GM12878 (cell line): ENCODE data around the gene TOMM40. TPM values are rescaled to one million over a fixed set of nuclear protein-coding genes. Genes with fewer than 3 reads are reported as not detected.

Experiments used
- ATAC-seq: fragments of 200-7000 bp; cut with Tn5 transposase; 3 replicates; pipeline ENCODE4 v1.9.1; 2020; ENCODE audit warnings: mild to moderate bottlenecking, moderate library complexity
- BruUV-seq: library from RNA; stranded (reverse); fragments of 400-500 nt; replicated peaks from 2 replicates; lab custom pipeline; 2021; lab: Mats Ljungman, UMichigan
- CTCF ChIA-PET: fragments of 300-600 bp; sonication (Branson Sonifier 250); formaldehyde crosslinking; extraction: SDS; loops from one replicate; lab custom pipeline; 2021; ENCODE audit warnings: inconsistent platforms; lab: Yijun Ruan, JAX
- POLR2A ChIA-PET: fragments of 350-600 bp; formaldehyde crosslinking; extraction: SDS; loops from one replicate; lab custom pipeline; 2021; ENCODE audit warnings: inconsistent platforms; lab: Charles Lee
- RAD21 ChIA-PET: fragments of 300-600 bp; sonication (Branson Sonifier 250); formaldehyde crosslinking; loops from one replicate; lab custom pipeline; 2023; ENCODE audit warnings: antibody characterized with exemption; ENCODE audit not compliant: unreplicated experiment; lab: Charles Lee
- SMC1A ChIA-PET: fragments of 300-600 bp; sonication (Branson Sonifier 250); formaldehyde crosslinking; loops from one replicate; lab custom pipeline; 2023; ENCODE audit not compliant: unreplicated experiment, uncharacterized antibody; lab: Charles Lee
- DNase-seq: peaks from one replicate; pipeline ENCODE4 v3.0.0-alpha.2; 2011; ENCODE audit warnings: low read depth, low spot score
- FAIRE-seq: peaks from 3 replicates; lab custom pipeline; 2011; peaks lifted over from hg19 to GRCh38; lab: Jason Lieb, UNC
- H2AFZ ChIP-seq: 2 replicates; pipeline ENCODE4 v1.6.0; 2011; ENCODE audit warnings: low read depth, low read length, control low read depth; ENCODE audit not compliant: control insufficient read depth
- H3K27ac ChIP-seq: 2 replicates; pipeline ENCODE4 v1.5.1; 2011; ENCODE audit warnings: control low read depth; ENCODE audit not compliant: control insufficient read depth, insufficient read depth
- H3K27me3 ChIP-seq, 2 experiments: replicated peaks in 1 of 2; 2 replicates each; pipeline versions ENCODE4 v1.6.0 to v1.6.1; 2011; ENCODE audit warnings: low read length in 1 of 2; ENCODE audit not compliant: control insufficient read depth in 2 of 2, insufficient read depth in 2 of 2
- H3K36me3 ChIP-seq, 2 experiments: 2 replicates each; pipeline ENCODE4 v1.5.1; 2011; ENCODE audit warnings: low read length in 1 of 2; ENCODE audit not compliant: control insufficient read depth in 2 of 2, insufficient read depth in 2 of 2
- H3K4me1 ChIP-seq: 2 replicates; pipeline ENCODE4 v1.6.1; 2011; ENCODE audit warnings: mild to moderate bottlenecking, low read length, moderate library complexity, mixed read lengths; ENCODE audit not compliant: control insufficient read depth, insufficient read depth
- H3K4me2 ChIP-seq: 2 replicates; pipeline ENCODE4 v1.6.0; 2011; ENCODE audit warnings: control low read depth; ENCODE audit not compliant: control insufficient read depth, insufficient read depth
- H3K4me3 ChIP-seq: fragments of 200-600 bp; sonication (generic); 2 replicates; pipeline ENCODE4 v1.5.1; 2016
- H3K79me2 ChIP-seq: 2 replicates; pipeline ENCODE4 v1.6.0; 2011; ENCODE audit warnings: low read length; ENCODE audit not compliant: control insufficient read depth, insufficient read depth
- H3K9ac ChIP-seq: 2 replicates; pipeline ENCODE4 v1.8.0; 2011; ENCODE audit warnings: low read length, control low read depth, mixed read lengths; ENCODE audit not compliant: control insufficient read depth, insufficient read depth
- H3K9me3 ChIP-seq: replicated peaks from 3 replicates; pipeline ENCODE4 v1.5.1; 2011; ENCODE audit warnings: mild to moderate bottlenecking, low read length; ENCODE audit not compliant: control insufficient read depth, insufficient read depth
- H4K20me1 ChIP-seq: 2 replicates; pipeline ENCODE4 v1.6.0; 2011; ENCODE audit not compliant: control insufficient read depth, insufficient read depth
- BCLAF1 ChIP-seq: fragments of 450-650 bp; IDR thresholded peaks from 2 replicates; pipeline ENCODE4 v1.6.1; 2017; ENCODE audit warnings: antibody characterized with exemption, mild to moderate bottlenecking, moderate library complexity
- DPF2 ChIP-seq: fragments of 450-650 bp; IDR thresholded peaks from 2 replicates; pipeline ENCODE4 v1.6.1; 2017; ENCODE audit warnings: mild to moderate bottlenecking
- E2F4 ChIP-seq: IDR thresholded peaks from 2 replicates; pipeline ENCODE4 v1.6.1; 2012; ENCODE audit warnings: low read depth, low read length, improper control_type of control experiment
- NFIC ChIP-seq: IDR thresholded peaks from 2 replicates; pipeline ENCODE4 v1.6.1; 2012; ENCODE audit warnings: low read depth, mild to moderate bottlenecking, inconsistent platforms, low read length, moderate library complexity
- NFYA ChIP-seq: IDR thresholded peaks from 2 replicates; pipeline ENCODE4 v1.6.1; 2011; ENCODE audit warnings: low read depth, mild to moderate bottlenecking, low read length, improper control_type of control experiment, borderline replicate concordance
- PKNOX1 ChIP-seq: fragments of 450-650 bp; IDR thresholded peaks from 2 replicates; pipeline ENCODE4 v1.6.1; 2016; ENCODE audit warnings: mild to moderate bottlenecking
- SMAD5 ChIP-seq: IDR thresholded peaks from 2 replicates; pipeline ENCODE4 v1.6.1; 2016; ENCODE audit warnings: antibody characterized with exemption, low read depth
- ZBTB33 ChIP-seq: fragments of 450-650 bp; IDR thresholded peaks from 2 replicates; pipeline ENCODE4 v1.6.1; 2017; ENCODE audit warnings: mild to moderate bottlenecking
- ZBTB40 ChIP-seq: fragments of 450-650 bp; IDR thresholded peaks from 2 replicates; pipeline ENCODE4 v1.6.1; 2016; ENCODE audit warnings: mild to moderate bottlenecking, moderate library complexity, borderline replicate concordance
- ZZZ3 ChIP-seq: IDR thresholded peaks from 2 replicates; pipeline ENCODE4 v1.6.1; 2011; ENCODE audit warnings: low read depth; ENCODE audit not compliant: control insufficient read depth, insufficient read length
- WGBS: methylation state at CpG from one replicate; pipeline ENCODE4 v1.1.6; 2016; ENCODE audit warnings: low lambda C conversion rate; ENCODE audit not compliant: insufficient replicate concordance, insufficient coverage; ENCODE audit errors: missing lambda C conversion rate; 5-methylcytosine and 5-hydroxymethylcytosine counted together
- in situ Hi-C: fragments of 300-500 bp; cut with MboI; formaldehyde crosslinking; loops from 9 replicates; pipeline ENCODE4 v1.14.3; 2018; ENCODE audit warnings: mixed read lengths
- intact Hi-C: fragments of 100-400 bp; cut with micrococcal nuclease; formaldehyde crosslinking; loops from one replicate; pipeline ENCODE4 v1.14.2; 2022; ENCODE audit not compliant: unreplicated experiment
- polyA plus RNA-seq, 11 experiments: library from polyadenylated mRNA; depleted of rRNA in 4 of 11; unstranded in 6 of 11; stranded (reverse) in 5 of 11; fragments of >200 nt; fragmentation: Nextera tagmentation in 4 of 11; fragmentation: Illumina TruSeq in 1 of 11; extraction: Ambion mirVana in 4 of 11; extraction: Trizol in 1 of 11; gene quantifications; 1 replicate in 1 of 11; 2 replicates in 10 of 11; pipeline versions ENCODE4 v1.2.1 to v1.2.3, GENCODE V29; 2011 to 2016; ENCODE audit warnings: inconsistent platforms in 2 of 11, missing spikeins in 2 of 11, low read depth in 1 of 11
- total RNA-seq, 4 experiments: library from RNA; depleted of rRNA in 3 of 4; stranded (reverse); fragments of >200 nt in 3 of 4; fragmentation: Illumina TruSeq in 1 of 4; extraction: Trizol in 1 of 4; gene quantifications; 2 replicates each; pipeline versions ENCODE4 v1.2.1 to v1.2.3, GENCODE V29; 2013 to 2021

Gene TOMM40
- total and polyA plus RNA-seq, 10 of the 15 experiments (the other 5 are each of a cell fraction or from before 2014, with no cell fraction given), result 0.85 to 221 (median 99.9) TPM

- no peak for TF ChIP-seq PKNOX1
Observed at GRCh38 chr19:44866664-44867063, 24.4 kb upstream of the TOMM40 start (continued).

GRCh38 chr19:44867578-44867977 lies 23.5 kb upstream of the TOMM40 start:
- H3K27ac ChIP-seq, result no peak overlapping the region
- DNase-seq (no peak), FAIRE-seq (no peak), ATAC-seq (no peak)
- H3K36me3 ChIP-seq, result no peaks in the 10 kb centered on the region
- no TSS peak for BruUV-seq
- no peaks in the 10 kb centered on the region for H4K20me1 ChIP-seq
- no peaks in the 10 kb centered on the region; a peak in 1 of 4 replicates for H3K27me3 ChIP-seq
- WGBS, result 33% methylated on average over 12 of the region's 12 CpGs
- in situ Hi-C loops, result no loop called here
- H3K9me3 ChIP-seq, result no peaks in the 10 kb centered on the region
- H3K4me2 ChIP-seq, result no peak overlapping the region
- POLR2A ChIA-PET, result no interaction called here
- SMC1A ChIA-PET, result no interaction called here
- intact Hi-C loops, result no loop called here
- H3K4me1 ChIP-seq, result no peaks in the 10 kb centered on the region
- RAD21 ChIA-PET, result no interaction called here
- no peaks in the 10 kb centered on the region for H3K79me2 ChIP-seq
- no peak overlapping the region for H3K9ac ChIP-seq
- no peak overlapping the region for H3K4me3 ChIP-seq
- TF ChIP-seq ZZZ3 (no peak), SMAD5 (no peak), NFYA (no peak), ZBTB33 (no peak), DPF2 (no peak), E2F4 (no peak), BCLAF1 (no peak), ZBTB40 (no peak), NFIC (no peak)
- CTCF ChIA-PET, result no interaction called here
- no peak overlapping the region for H2AFZ ChIP-seq
